SK-N-SH treated with all-trans-retinoic acid at 6 μM for 48 hours (cell line): ENCODE results near the gene STEAP2.

ENCODE experiments used
- ARNTL ChIP-seq: fragments of 450-650 bp; formaldehyde crosslinking; IDR thresholded peaks from 2 replicates; pipeline ENCODE4 v1.5.0; 2020; ENCODE audit warnings: low read depth, mild to moderate bottlenecking, moderate library complexity, borderline replicate concordance
- CREB5 ChIP-seq: fragments of 250-450 bp; sonication (Bioruptor Pico); IDR thresholded peaks from 2 replicates; pipeline ENCODE4 v1.5.1; 2020; ENCODE audit warnings: low read depth, mild to moderate bottlenecking, moderate library complexity
- ESRRG ChIP-seq: fragments of 250-450 bp; sonication (Bioruptor Pico); IDR thresholded peaks from 2 replicates; pipeline ENCODE4 v1.6.1; 2021; ENCODE audit warnings: mild to moderate bottlenecking
- OSR1 ChIP-seq: fragments of 250-450 bp; sonication (Bioruptor Pico); IDR thresholded peaks from 2 replicates; pipeline ENCODE4 v1.8.0; 2022; ENCODE audit warnings: moderate library complexity, mild to moderate bottlenecking, inconsistent platforms
- PATZ1 ChIP-seq: fragments of 250-450 bp; sonication (Bioruptor Pico); IDR thresholded peaks from 2 replicates; pipeline ENCODE4 v1.8.0; 2020; ENCODE audit warnings: mild to moderate bottlenecking, moderate library complexity, borderline replicate concordance
- POU6F1 ChIP-seq: fragments of 250-450 bp; sonication (Bioruptor Pico); IDR thresholded peaks from 2 replicates; pipeline ENCODE4 v1.8.0; 2021; ENCODE audit warnings: low read depth, mild to moderate bottlenecking, moderate library complexity, borderline replicate concordance
- RARB ChIP-seq: fragments of 250-450 bp; sonication (Bioruptor Pico); IDR thresholded peaks from 2 replicates; pipeline ENCODE4 v1.8.0; 2021; ENCODE audit warnings: mild to moderate bottlenecking, moderate library complexity
- TCF4 ChIP-seq: fragments of 250-450 bp; sonication (Bioruptor Pico); IDR thresholded peaks from 2 replicates; pipeline ENCODE4 v1.8.0; 2021; ENCODE audit warnings: mild to moderate bottlenecking, moderate library complexity, borderline replicate concordance
- TOX ChIP-seq: fragments of 250-450 bp; sonication (Bioruptor Pico); IDR thresholded peaks from 2 replicates; pipeline ENCODE4 v1.8.0; 2021; ENCODE audit warnings: mild to moderate bottlenecking, moderate library complexity, borderline replicate concordance
- TSHZ2 ChIP-seq: fragments of 250-450 bp; sonication (Bioruptor Pico); IDR thresholded peaks from 2 replicates; pipeline ENCODE4 v1.5.0; 2020; ENCODE audit warnings: mild to moderate bottlenecking, moderate library complexity
- ZFP3 ChIP-seq: fragments of 250-450 bp; sonication (Bioruptor Pico); IDR thresholded peaks from 2 replicates; pipeline ENCODE4 v1.5.0; 2020; ENCODE audit warnings: mild to moderate bottlenecking, moderate library complexity
- ZFP30 ChIP-seq: fragments of 450-650 bp; formaldehyde crosslinking; IDR thresholded peaks from 2 replicates; pipeline ENCODE4 v1.5.0; 2022; ENCODE audit warnings: mild to moderate bottlenecking, moderate library complexity
- ZNF70 ChIP-seq: fragments of 450-650 bp; formaldehyde crosslinking; IDR thresholded peaks from 2 replicates; pipeline ENCODE4 v1.5.0; 2020; ENCODE audit warnings: mild to moderate bottlenecking, moderate library complexity
- ZNF8 ChIP-seq: fragments of 450-650 bp; formaldehyde crosslinking; IDR thresholded peaks from 2 replicates; pipeline ENCODE4 v1.5.0; 2020; ENCODE audit warnings: mild to moderate bottlenecking, moderate library complexity

- TF ChIP-seq ZNF8 (CRISPR knock-in tag) (no peak), TSHZ2 (CRISPR knock-in tag) (no peak), ESRRG (CRISPR knock-in tag) (no peak), CREB5 (CRISPR knock-in tag) (no peak), OSR1 (CRISPR knock-in tag) (no peak), RARB (no peak), ZNF70 (no peak), PATZ1 (no peak), ARNTL (CRISPR knock-in tag) (no peak), ZFP3 (CRISPR knock-in tag) (no peak), POU6F1 (CRISPR knock-in tag) (no peak), TOX (CRISPR knock-in tag) (no peak), ZFP30 (CRISPR knock-in tag) (no peak), TCF4 (no peak)
Observed at GRCh38 chr7:90180649-90181048, 30.9 kb upstream of the STEAP2 start.
